Effector memory CD4-positive, alpha-beta T cell (primary cell): Measurements from ENCODE around the gene FIGNL2.

Experiments
- DNase-seq, 3 donors: peaks; one replicate each; pipeline ENCODE4 v3.0.0-alpha.2; 2020
- H3K27ac ChIP-seq: 2 replicates; pipeline ENCODE4 v1.7.0; 2013; ENCODE audit warnings: mild to moderate bottlenecking, low read length, moderate library complexity; ENCODE audit not compliant: insufficient read depth, poor library complexity, severe bottlenecking
- H3K27me3 ChIP-seq: replicated peaks from 2 replicates; pipeline ENCODE4 v1.7.0; 2013; ENCODE audit warnings: mild to moderate bottlenecking, low read length; ENCODE audit not compliant: insufficient read depth, control insufficient read depth, poor library complexity, severe bottlenecking
- H3K36me3 ChIP-seq: 2 replicates; pipeline ENCODE4 v1.7.0; 2013; ENCODE audit warnings: mild to moderate bottlenecking, low read length, moderate library complexity; ENCODE audit not compliant: control insufficient read depth, insufficient read depth
- H3K4me1 ChIP-seq: 2 replicates; pipeline ENCODE4 v1.7.0; 2013; ENCODE audit warnings: low read length, mild to moderate bottlenecking; ENCODE audit not compliant: control insufficient read depth, insufficient read depth, poor library complexity, severe bottlenecking
- H3K4me3 ChIP-seq: 2 replicates; pipeline ENCODE4 v1.7.0; 2013; ENCODE audit warnings: low read length, low read depth, mild to moderate bottlenecking; ENCODE audit not compliant: insufficient read depth, poor library complexity, severe bottlenecking
- H3K9me3 ChIP-seq: 2 replicates; pipeline ENCODE4 v1.7.0; 2013; ENCODE audit warnings: mild to moderate bottlenecking, low read length, moderate library complexity; ENCODE audit not compliant: control insufficient read depth

Gene FIGNL2

DNA sequence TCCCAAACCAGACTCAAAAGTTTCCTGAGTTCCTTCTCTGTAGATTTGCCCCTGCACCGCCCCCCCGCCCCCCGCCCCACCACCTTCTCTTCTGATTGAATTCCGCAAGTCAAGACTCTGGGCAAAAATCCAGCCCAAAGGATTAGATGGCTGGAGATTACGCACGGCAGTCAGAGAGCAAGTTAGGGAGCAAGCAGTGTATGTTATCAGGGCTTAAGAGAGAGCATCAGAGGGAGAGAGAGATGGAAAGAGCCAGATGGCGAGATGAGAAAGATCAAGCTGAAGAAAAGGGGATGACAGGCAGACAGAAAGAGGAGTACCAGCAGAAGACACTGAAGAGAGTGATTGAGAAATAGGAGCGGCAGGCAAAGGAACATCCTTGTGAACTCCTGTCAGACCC, 25.5 kb upstream of the FIGNL2 start:
- Histone ChIP-seq H3K4me3 (no peak overlapping the region), H3K27ac (no peak overlapping the region), H3K27me3 (peaks cover 4% of the 10 kb centered on the region), H3K4me1 (no peaks in the 10 kb centered on the region), H3K9me3 (no peaks in the 10 kb centered on the region), H3K36me3 (no peaks in the 10 kb centered on the region)
- DNase-seq: no peak

DNA sequence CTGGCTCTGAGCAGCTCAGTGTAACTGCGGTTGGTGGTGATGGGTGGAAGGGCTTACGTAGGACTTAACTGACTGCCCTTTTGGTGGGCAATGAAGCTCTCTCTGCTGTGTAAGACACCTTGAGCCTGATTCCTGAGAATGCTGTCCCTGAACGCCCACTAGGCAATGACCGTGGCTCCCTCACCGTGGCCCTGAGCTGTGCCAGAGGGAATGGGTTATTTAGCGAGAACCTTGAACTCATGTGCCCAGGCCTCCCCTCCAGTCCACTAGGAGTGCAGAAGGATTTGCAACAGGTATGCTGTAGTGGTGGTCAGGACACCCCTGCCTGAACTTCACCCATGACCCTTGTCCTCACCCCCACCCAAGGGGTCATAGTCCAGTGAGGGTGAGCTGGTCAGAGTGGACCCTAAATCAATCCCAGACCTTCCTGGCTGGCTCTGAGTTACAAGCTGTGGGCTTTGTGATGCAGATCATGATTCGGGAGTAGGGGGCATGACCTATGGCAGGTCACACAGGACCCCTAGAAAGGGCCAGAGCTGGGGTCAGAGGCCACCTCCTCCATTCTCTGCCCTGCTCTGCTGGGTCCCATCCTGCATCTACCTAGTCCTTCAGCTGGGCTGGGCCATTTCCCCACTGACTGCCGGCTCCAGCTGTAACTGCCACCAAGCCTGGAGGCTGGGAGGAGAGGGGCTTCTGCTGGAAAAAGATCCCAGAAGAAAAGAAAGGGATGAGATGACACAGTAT, 24.9 kb upstream of the FIGNL2 start:
- H3K27me3 ChIP-seq: peaks cover 7% of the 10 kb centered on the region

DNA sequence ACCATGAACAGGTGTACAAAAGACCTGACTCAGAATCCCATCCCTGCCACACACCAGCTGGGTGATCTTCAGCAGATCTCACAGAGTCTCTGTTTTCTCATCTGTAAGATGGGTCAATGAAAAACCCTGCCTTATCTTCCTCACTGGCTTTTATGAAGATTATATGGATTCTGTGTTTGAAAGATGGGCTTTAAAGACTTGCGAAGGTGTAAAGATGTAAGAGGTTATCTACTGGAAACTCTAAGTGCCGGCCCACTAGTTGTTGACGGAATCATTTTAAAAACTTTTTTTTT, 24.1 kb upstream of the FIGNL2 start:
- no peak for DNase-seq
- peaks cover 3% of the 10 kb centered on the region for H3K4me1 ChIP-seq
- no peak overlapping the region for H3K27ac ChIP-seq
- H3K36me3 ChIP-seq: no peaks in the 10 kb centered on the region
- no peak overlapping the region for H3K4me3 ChIP-seq
- H3K27me3 ChIP-seq: peaks cover 7% of the 10 kb centered on the region
- H3K9me3 ChIP-seq: no peaks in the 10 kb centered on the region

More for the DNA sequence above, 24.9 kb upstream of the FIGNL2 start:
- H3K4me1 ChIP-seq: peaks cover 3% of the 10 kb centered on the region
- no peaks in the 10 kb centered on the region for H3K9me3 ChIP-seq
- no peak overlapping the region for H3K4me3 ChIP-seq
- H3K27ac ChIP-seq: no peak overlapping the region
- DNase-seq: no peak
- H3K36me3 ChIP-seq: no peaks in the 10 kb centered on the region

DNA sequence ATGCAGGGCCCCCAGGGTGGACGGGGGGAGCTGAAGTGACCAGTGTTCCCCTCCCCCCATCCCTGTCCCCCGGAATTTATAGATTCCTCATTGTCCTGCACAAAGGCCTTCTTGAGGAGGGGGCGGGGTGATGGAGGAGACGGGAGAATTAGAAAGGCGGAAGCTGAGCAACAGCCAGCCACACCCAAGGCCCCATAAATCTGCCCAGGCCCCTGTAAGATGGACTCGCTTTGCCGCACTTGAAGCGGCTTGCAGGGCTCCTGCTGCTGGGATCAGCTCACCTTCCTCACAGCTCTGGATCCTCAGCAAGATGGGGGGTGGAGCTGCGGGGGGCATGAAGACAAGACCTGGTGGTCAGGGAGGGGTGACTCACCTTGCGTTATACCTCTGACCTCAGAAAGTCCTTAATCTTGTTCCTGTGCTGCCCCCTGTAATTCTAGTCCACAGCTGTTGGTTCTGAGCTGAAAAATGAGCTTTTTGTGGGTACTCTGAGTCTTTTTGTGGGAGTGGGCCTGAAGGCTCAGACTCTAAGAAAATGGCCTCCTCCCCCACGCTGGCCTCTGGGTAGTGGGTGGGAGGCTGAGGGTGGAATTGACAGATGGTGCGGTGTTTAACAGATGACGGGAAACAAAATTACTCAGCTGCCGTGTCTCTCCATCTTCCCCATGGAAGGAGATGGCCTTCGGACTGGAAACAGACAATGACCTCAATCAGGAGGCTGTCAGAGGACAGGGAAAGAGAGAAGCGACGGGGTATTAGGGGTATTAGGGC, 23.6 kb upstream of the FIGNL2 start:
- H3K36me3 ChIP-seq: no peaks in the 10 kb centered on the region
- H3K27me3 ChIP-seq: peaks cover 7% of the 10 kb centered on the region
- no peak overlapping the region for H3K4me3 ChIP-seq
- H3K4me1 ChIP-seq: peaks cover 3% of the 10 kb centered on the region
- H3K9me3 ChIP-seq: no peaks in the 10 kb centered on the region
- DNase-seq: no peak
- no peak overlapping the region for H3K27ac ChIP-seq

DNA sequence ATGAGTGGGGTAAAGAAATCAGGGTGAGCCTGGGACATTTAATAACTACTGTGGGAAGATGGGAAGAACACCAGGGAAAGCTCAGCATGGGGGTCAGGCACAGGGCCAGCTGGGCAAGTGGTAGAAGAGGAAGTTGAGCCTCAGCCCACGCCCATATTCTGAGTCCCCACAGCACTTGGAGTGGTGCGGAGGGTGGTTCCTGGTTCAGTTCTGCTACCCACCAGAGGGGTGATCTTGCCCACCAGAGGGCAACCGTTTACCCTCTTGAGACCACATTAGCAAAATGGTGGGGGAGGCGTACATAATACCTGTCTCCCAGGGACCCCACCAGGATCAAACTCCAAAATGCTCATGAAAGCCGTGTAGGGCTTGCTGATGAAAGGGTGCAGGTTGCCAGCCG, 22.6 kb upstream of the FIGNL2 start:
- H3K27me3 ChIP-seq: peaks cover 7% of the 10 kb centered on the region
- no peaks in the 10 kb centered on the region for H3K9me3 ChIP-seq
- no peaks in the 10 kb centered on the region for H3K36me3 ChIP-seq
- DNase-seq: no peak
- H3K27ac ChIP-seq: no peak overlapping the region
- H3K4me1 ChIP-seq: peaks cover 3% of the 10 kb centered on the region
- no peak overlapping the region for H3K4me3 ChIP-seq

DNA sequence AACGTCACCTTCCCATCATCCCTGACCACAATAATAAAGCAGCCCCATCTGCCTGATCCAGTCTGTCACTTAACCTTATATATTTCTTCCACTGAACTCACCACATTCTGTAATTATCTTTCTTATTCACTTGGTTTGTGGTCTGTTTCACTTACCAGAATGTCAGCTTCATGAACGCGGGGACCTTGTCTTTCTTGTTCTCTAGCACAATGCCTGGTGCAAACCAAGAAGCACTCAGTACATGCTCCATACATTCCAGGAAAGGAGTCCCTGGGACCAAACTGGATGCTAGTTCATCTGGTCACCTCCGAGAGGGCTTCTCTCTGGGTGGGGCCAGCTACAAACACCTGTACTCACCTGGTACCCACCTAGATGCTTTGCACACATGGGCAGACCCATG, 22.0 kb upstream of the FIGNL2 start:
- H3K36me3 ChIP-seq: no peaks in the 10 kb centered on the region
- no peak for DNase-seq
- peaks cover 12% of the 10 kb centered on the region for H3K27me3 ChIP-seq
- no peak overlapping the region for H3K4me3 ChIP-seq
- H3K4me1 ChIP-seq: peaks cover 3% of the 10 kb centered on the region
- no peaks in the 10 kb centered on the region for H3K9me3 ChIP-seq
- H3K27ac ChIP-seq: no peak overlapping the region

DNA sequence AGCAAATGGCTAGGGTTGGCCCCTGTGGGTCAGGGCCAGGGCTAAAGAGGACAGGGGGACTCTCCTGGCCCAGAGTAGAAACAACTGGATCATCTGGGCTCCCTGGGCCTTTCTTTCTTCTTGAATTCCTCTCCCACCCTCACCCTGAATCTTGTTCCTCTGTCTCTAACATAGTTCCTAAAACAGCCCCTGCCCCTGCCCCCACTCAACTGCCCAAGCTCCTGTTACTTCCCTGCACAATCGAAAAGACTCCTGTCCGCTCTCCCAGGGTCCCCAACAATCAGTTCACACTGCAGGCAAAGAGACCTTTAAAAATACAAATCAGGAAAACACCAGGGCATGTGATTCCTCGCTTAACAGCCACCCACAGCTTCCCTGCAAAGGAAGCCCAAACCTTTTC, 21.4 kb upstream of the FIGNL2 start:
- no peak overlapping the region for H3K4me3 ChIP-seq
- peaks cover 3% of the 10 kb centered on the region for H3K4me1 ChIP-seq
- H3K27ac ChIP-seq: no peak overlapping the region
- no peaks in the 10 kb centered on the region for H3K9me3 ChIP-seq
- no peaks in the 10 kb centered on the region for H3K36me3 ChIP-seq
- no peak for DNase-seq
- peaks cover 18% of the 10 kb centered on the region for H3K27me3 ChIP-seq

DNA sequence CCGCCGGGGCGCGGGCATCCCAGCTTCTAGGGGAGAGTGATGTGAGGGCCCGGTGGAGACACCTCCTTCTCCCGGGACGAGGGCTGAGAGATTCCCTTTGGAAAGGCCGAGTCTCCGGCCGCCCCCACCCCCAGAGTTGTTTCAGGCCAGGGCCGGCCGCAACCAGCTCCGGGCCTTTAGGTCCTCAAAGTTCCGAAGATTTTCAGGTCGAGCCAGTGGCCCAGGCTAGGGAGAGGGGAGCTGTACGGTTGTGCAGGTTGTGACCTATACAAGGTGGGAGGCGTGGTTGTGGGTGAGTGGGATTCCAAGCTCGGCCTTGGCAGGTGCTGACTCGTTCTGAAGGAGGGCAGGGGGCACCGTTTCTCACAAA, 21.0 kb upstream of the FIGNL2 start:
- H3K4me3 ChIP-seq: peak overlapping the region; percentile 27
- H3K4me1 ChIP-seq: peaks cover 5% of the 10 kb centered on the region
- H3K36me3 ChIP-seq: no peaks in the 10 kb centered on the region
- H3K27ac ChIP-seq: no peak overlapping the region
- peaks cover 21% of the 10 kb centered on the region for H3K27me3 ChIP-seq
- DNase-seq: no peak
- no peaks in the 10 kb centered on the region for H3K9me3 ChIP-seq

DNA sequence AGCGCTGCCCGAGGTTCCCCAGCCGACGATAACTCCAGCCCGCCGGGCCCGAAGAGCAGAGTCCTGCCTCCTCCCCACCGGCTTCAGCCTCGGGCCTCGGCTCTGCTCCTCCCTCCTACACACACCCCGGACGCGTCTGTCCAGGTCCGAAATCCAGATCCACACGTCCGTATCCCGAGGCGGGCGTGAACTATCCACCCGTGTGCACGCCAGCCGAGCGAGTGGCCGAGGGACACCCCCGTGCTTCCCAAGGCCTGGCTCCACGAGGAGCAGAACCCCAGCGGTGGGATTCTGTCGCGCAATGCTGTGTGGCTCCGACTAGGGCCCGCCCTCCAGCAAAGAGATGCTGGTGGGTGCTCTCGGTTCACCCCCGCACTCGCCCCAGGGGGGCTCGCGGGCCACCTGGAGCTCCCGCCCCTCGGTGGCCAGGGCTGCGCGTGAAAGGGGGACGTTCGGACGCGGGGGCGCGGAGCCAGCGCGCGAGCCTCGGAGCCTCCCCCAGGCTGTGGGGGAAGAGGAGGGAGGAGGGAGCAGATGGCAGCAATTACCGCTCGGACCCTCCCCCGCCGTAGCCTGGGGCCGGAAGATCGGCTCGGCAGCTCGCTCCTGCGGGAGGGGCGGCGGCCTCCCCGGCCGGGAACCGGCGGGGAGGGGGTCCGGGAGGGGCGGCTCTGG, 20.4 kb upstream of the FIGNL2 start:
- Histone ChIP-seq H3K4me1 (peaks cover 10% of the 10 kb centered on the region), H3K27ac (no peak overlapping the region)

DNA sequence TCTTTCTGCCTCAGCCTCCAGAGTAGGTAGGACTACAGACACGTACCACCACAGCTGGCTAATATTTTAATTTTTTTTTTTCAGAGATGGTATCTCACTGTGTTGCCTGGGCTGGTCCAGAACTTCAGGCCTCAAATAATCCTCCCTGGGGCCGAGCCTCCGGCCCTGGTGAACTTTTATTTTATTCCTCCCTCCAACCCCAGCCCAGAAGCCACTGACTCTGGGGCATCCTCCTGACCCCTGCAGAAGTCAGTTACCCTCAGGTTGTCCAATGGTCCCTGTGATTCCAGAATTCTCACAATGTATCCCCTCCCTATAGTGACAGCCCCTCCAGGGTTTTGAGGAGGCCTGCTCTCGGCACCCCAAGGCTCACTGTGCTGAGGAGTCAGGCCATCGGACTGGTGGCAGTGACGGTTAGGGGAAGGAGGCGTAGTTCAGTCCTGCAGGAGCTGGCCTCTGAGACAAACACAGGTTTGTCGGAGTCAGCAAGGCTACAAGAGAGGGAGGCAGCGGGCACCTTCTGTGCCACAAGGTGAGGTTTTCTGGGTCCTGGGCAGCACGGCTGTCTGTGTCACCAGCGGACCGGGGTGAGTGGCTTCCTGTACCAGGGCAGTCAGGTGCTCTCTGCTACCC, 19.4 kb upstream of the FIGNL2 start:
- no peak for DNase-seq
- Histone ChIP-seq H3K9me3 (no peaks in the 10 kb centered on the region), H3K36me3 (no peaks in the 10 kb centered on the region), H3K4me3 (no peak overlapping the region), H3K4me1 (peaks cover 14% of the 10 kb centered on the region), H3K27ac (no peak overlapping the region), H3K27me3 (peaks cover 34% of the 10 kb centered on the region)

More for the DNA sequence above, 20.4 kb upstream of the FIGNL2 start:
- Histone ChIP-seq H3K4me3 (peak overlapping the region; percentile 27), H3K9me3 (no peaks in the 10 kb centered on the region), H3K36me3 (no peaks in the 10 kb centered on the region), H3K27me3 (peaks cover 27% of the 10 kb centered on the region)
- DNase-seq: no peak
